Esophagus squamous epithelium (tissue), 4 donors: ENCODE data around the gene KBTBD12.

Experiments used
- CTCF ChIP-seq, 6 experiments: fragments of 450-650 bp in 4 of 6; fragments of 200-600 bp in 2 of 6; sonication (generic) in 2 of 6; IDR thresholded peaks; one replicate each; pipeline ENCODE4 v1.5.1; 2016 to 2019; ENCODE audit warnings: antibody characterized with exemption in 6 of 6, mild to moderate bottlenecking in 4 of 6, moderate library complexity in 4 of 6
- POLR2A ChIP-seq, 4 donors: fragments of 450-650 bp; IDR thresholded peaks; one replicate each; pipeline ENCODE4 v1.6.1; 2017; ENCODE audit warnings: antibody characterized with exemption in 4 of 4, mild to moderate bottlenecking in 4 of 4, moderate library complexity in 3 of 4

DNA sequence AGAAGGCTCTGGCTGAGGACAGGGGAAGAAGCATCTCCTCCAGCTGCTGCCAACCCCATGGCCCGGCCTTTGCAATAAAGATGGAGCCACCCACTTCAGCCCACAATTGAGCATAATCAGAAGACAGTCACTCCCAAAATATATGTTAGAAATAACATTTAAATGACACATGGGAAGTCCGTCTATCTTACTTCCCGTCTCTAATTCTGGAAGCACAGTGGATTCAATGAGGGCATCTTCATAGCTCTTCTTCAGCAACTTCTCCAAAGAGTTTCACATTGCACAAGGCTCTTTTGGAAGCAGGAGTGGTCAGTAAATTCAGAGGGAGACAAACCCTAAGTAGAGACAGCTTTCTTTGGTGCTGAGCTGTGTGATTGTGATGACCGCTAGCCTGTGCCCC lies 70.2 kb downstream of the KBTBD12 start:
- TF ChIP-seq CTCF (IDR thresholded peaks at IDR 0.05) (no peak), POLR2A (IDR thresholded peaks at IDR 0.05) (no peak)
